ENCODE results near the gene MALRD1. TPM values are rescaled to one million over a fixed set of nuclear protein-coding genes. Genes with fewer than 3 reads are reported as not detected.

Gene MALRD1
- total RNA-seq, 2 experiments from 2014 or later = 0.29 to 0.41 TPM

GRCh38 chr10:19041171-19041570 is 7.4 kb upstream of the MALRD1 start:
- intact Hi-C loops (cut with micrococcal nuclease) = no loop called here
- TF ChIP-seq, protein P1, sequence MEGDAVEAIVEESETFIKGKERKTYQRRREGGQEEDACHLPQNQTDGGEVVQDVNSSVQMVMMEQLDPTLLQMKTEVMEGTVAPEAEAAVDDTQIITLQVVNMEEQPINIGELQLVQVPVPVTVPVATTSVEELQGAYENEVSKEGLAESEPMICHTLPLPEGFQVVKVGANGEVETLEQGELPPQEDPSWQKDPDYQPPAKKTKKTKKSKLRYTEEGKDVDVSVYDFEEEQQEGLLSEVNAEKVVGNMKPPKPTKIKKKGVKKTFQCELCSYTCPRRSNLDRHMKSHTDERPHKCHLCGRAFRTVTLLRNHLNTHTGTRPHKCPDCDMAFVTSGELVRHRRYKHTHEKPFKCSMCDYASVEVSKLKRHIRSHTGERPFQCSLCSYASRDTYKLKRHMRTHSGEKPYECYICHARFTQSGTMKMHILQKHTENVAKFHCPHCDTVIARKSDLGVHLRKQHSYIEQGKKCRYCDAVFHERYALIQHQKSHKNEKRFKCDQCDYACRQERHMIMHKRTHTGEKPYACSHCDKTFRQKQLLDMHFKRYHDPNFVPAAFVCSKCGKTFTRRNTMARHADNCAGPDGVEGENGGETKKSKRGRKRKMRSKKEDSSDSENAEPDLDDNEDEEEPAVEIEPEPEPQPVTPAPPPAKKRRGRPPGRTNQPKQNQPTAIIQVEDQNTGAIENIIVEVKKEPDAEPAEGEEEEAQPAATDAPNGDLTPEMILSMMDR (IDR thresholded peaks at IDR 0.05) = no peak
- no peak overlapping the region for H3K27ac Mint-ChIP-seq

GRCh38 chr10:19043431-19043830 is 5.2 kb upstream of the MALRD1 start:
- POLR2A ChIA-PET = no interaction called here
- Mint-ChIP-seq H3K27ac (no peak overlapping the region), H3K27me3 (no peaks in the 10 kb centered on the region), H3K36me3 (ENCODE audit: low read depth) (no peaks in the 10 kb centered on the region), H3K4me3 (no peak overlapping the region), H3K9me3 (peaks cover 3% of the 10 kb centered on the region), H3K4me1 (ENCODE audit: low read depth) (no peaks in the 10 kb centered on the region)
- TF ChIP-seq, protein P1 (IDR thresholded peaks at IDR 0.05) = no peak
- no peak for ATAC-seq
- DNase-seq = no peak
- CTCF ChIA-PET = no interaction called here
- intact Hi-C loops (cut with micrococcal nuclease) = no loop called here

More at GRCh38 chr10:19041171-19041570, 7.4 kb upstream of the MALRD1 start:
- no peaks in the 10 kb centered on the region for H3K4me1 Mint-ChIP-seq (ENCODE audit: low read depth)
- H3K9me3 Mint-ChIP-seq = peaks cover 6% of the 10 kb centered on the region
- ChIA-PET CTCF (no interaction called here), POLR2A (interaction anchor here (0.6 kb wide), 1 partner anchor 42 kb away, joined by 3 read pairs; no protein-coding TSS in a partner anchor)
- no peaks in the 10 kb centered on the region for H3K36me3 Mint-ChIP-seq (ENCODE audit: low read depth)
- no peak overlapping the region for H3K4me3 Mint-ChIP-seq
- DNase-seq (no peak), ATAC-seq (no peak)
- H3K27me3 Mint-ChIP-seq = no peaks in the 10 kb centered on the region

- ChIA-PET POLR2A (no interaction called here), CTCF (no interaction called here)
- ATAC-seq (no peak), DNase-seq (no peak)
- Mint-ChIP-seq H3K9me3 (peaks cover 9% of the 10 kb centered on the region), H3K36me3 (ENCODE audit: low read depth) (no peaks in the 10 kb centered on the region), H3K27ac (no peak overlapping the region), H3K27me3 (no peaks in the 10 kb centered on the region), H3K4me3 (no peak overlapping the region), H3K4me1 (ENCODE audit: low read depth) (no peaks in the 10 kb centered on the region)
- intact Hi-C loops (cut with micrococcal nuclease) = no loop called here
- TF ChIP-seq, protein P1 (IDR thresholded peaks at IDR 0.05) = no peak
Measured at GRCh38 chr10:19046679-19047078, 1.9 kb upstream of the MALRD1 start.

DNA sequence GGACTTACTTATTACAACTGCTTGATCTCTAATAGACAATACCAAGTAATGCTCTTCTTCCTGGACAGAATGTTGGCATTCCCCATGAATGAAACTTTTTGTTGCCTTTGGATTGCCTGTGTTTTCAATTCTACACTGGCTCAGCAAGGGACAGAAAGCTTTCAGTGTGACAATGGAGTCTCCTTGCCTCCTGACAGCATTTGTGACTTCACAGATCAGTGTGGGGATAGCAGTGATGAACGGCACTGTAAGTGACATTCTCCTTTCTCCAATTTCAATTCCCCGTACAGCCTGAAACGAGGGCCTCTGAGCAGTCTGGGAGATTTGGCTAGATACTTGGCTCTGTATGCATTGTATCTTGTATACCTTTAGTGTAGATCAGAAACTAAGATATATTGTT is 290 bp downstream of the MALRD1 start:
- intact Hi-C loops (cut with micrococcal nuclease) = no loop called here
- no peak overlapping the region for H3K27ac Mint-ChIP-seq
- no peak overlapping the region for H3K4me3 Mint-ChIP-seq
- POLR2A ChIA-PET = no interaction called here
- CTCF ChIA-PET = no interaction called here
- DNase-seq (no peak), ATAC-seq (no peak)
- no peaks in the 10 kb centered on the region for H3K4me1 Mint-ChIP-seq (ENCODE audit: low read depth)
- TF ChIP-seq, protein P1 (IDR thresholded peaks at IDR 0.05) = no peak
- H3K9me3 Mint-ChIP-seq = peaks cover 9% of the 10 kb centered on the region
- H3K36me3 Mint-ChIP-seq (ENCODE audit: low read depth) = no peaks in the 10 kb centered on the region
- H3K27me3 Mint-ChIP-seq = no peaks in the 10 kb centered on the region

GRCh38 chr10:19049567-19049966 is 966 bp downstream of the MALRD1 start:
- no peak overlapping the region for H3K4me3 Mint-ChIP-seq
- POLR2A ChIA-PET = no interaction called here
- H3K27ac Mint-ChIP-seq = no peak overlapping the region
- no peak for ATAC-seq
- no peaks in the 10 kb centered on the region for H3K27me3 Mint-ChIP-seq
- H3K4me1 Mint-ChIP-seq (ENCODE audit: low read depth) = no peaks in the 10 kb centered on the region
- H3K9me3 Mint-ChIP-seq = peaks cover 9% of the 10 kb centered on the region
- intact Hi-C loops (cut with micrococcal nuclease) = no loop called here
- TF ChIP-seq, protein P1 (IDR thresholded peaks at IDR 0.05) = no peak
- CTCF ChIA-PET = no interaction called here
- no peak for DNase-seq
- no peaks in the 10 kb centered on the region for H3K36me3 Mint-ChIP-seq (ENCODE audit: low read depth)
